KMS-11 (cell line): ENCODE measurements around the gene GBX1.

Source experiments
- H2AFZ ChIP-seq: fragments of 200-600 bp; sonication (generic); 2 replicates; pipeline ENCODE4 v1.6.1; 2016; ENCODE audit warnings: antibody characterized with exemption, mixed run types, low read depth
- H3K27ac ChIP-seq: fragments of 200-600 bp; sonication (generic); 2 replicates; pipeline ENCODE4 v1.6.1; 2016; ENCODE audit warnings: mild to moderate bottlenecking, mixed run types
- H3K27me3 ChIP-seq: fragments of 200-600 bp; sonication (generic); 2 replicates; pipeline ENCODE4 v1.6.1; 2017; ENCODE audit warnings: mild to moderate bottlenecking, low read depth, mixed run types, moderate library complexity; ENCODE audit not compliant: insufficient read depth
- H3K36me3 ChIP-seq: fragments of 200-600 bp; sonication (generic); 2 replicates; pipeline ENCODE4 v1.6.1; 2017; ENCODE audit warnings: mild to moderate bottlenecking, mixed run types; ENCODE audit not compliant: insufficient read depth
- H3K4me1 ChIP-seq: fragments of 200-600 bp; sonication (generic); 2 replicates; pipeline ENCODE4 v1.6.1; 2016; ENCODE audit warnings: mild to moderate bottlenecking, low read depth, mixed run types; ENCODE audit not compliant: poor library complexity, severe bottlenecking
- H3K4me2 ChIP-seq: fragments of 200-600 bp; sonication (generic); 2 replicates; pipeline ENCODE4 v1.7.0; 2016; ENCODE audit warnings: mild to moderate bottlenecking, mixed run types
- H3K4me3 ChIP-seq: fragments of 200-600 bp; sonication (generic); IDR thresholded peaks from 2 replicates; pipeline ENCODE4 v1.6.1; 2017; ENCODE audit warnings: low read depth, low read length, mixed read lengths; ENCODE audit not compliant: insufficient read depth
- H3K79me2 ChIP-seq: fragments of 200-600 bp; sonication (generic); 2 replicates; pipeline ENCODE4 v1.6.1; 2016; ENCODE audit warnings: low read depth, mixed run types; ENCODE audit not compliant: insufficient read depth
- H3K9ac ChIP-seq: fragments of 200-600 bp; sonication (generic); 2 replicates; pipeline ENCODE4 v1.6.1; 2016; ENCODE audit warnings: mild to moderate bottlenecking, mixed run types
- H4K20me1 ChIP-seq: fragments of 200-600 bp; sonication (generic); 2 replicates; pipeline ENCODE4 v1.6.1; 2016; ENCODE audit warnings: mild to moderate bottlenecking, mixed run types; ENCODE audit not compliant: insufficient read depth
- CTCF ChIP-seq: fragments of 200-600 bp; sonication (generic); conservative IDR thresholded peaks from 2 replicates; pipeline ENCODE4 v1.6.1; 2017; ENCODE audit warnings: low read depth, mild to moderate bottlenecking, antibody characterized with exemption, low read length, moderate library complexity, mixed read lengths

The GBX1 gene

DNA sequence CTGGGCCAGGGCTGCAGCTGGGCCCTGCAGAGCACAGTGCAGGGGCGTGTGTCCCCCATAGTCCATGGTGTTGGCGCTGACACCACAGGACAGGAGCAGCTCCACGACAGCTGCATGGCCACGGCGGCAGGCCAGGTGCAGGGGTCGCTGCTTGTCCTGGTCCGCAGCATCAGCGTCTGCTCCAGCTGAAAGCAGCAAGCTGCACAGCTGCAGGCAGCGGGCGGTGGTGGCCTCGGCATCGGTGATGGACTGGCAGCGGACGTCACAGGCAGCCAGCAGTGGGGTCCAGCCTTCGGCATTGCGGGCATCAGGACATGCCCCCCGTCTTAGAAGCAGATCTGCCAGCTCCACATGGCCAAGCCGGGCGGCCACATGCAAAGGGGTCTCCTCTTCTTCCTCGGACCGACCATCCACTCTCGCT, 13.5 kb upstream of the GBX1 start:
- H3K27me3 ChIP-seq: peaks cover 55% of the 10 kb centered on the region

GRCh38 chr7:151179946-151180345, 12.5 kb upstream of the GBX1 start:
- no peak overlapping the region for H3K9ac ChIP-seq
- no peaks in the 10 kb centered on the region for H3K4me1 ChIP-seq
- no peaks in the 10 kb centered on the region for H3K36me3 ChIP-seq
- H3K27ac ChIP-seq: no peak overlapping the region
- H2AFZ ChIP-seq: no peak overlapping the region
- H3K27me3 ChIP-seq: peaks cover 62% of the 10 kb centered on the region
- H3K4me3 ChIP-seq: no peak overlapping the region
- no peaks in the 10 kb centered on the region for H4K20me1 ChIP-seq
- H3K79me2 ChIP-seq: no peaks in the 10 kb centered on the region
- H3K4me2 ChIP-seq: no peak overlapping the region
- TF ChIP-seq CTCF: no peak

More for the DNA sequence above, 13.5 kb upstream of the GBX1 start:
- no peaks in the 10 kb centered on the region for H3K79me2 ChIP-seq
- no peak for TF ChIP-seq CTCF
- H3K4me3 ChIP-seq: no peak overlapping the region
- no peak overlapping the region for H3K4me2 ChIP-seq
- no peak overlapping the region for H3K27ac ChIP-seq
- no peaks in the 10 kb centered on the region for H3K36me3 ChIP-seq
- H3K4me1 ChIP-seq: no peaks in the 10 kb centered on the region
- no peak overlapping the region for H3K9ac ChIP-seq
- no peak overlapping the region for H2AFZ ChIP-seq
- no peaks in the 10 kb centered on the region for H4K20me1 ChIP-seq

DNA sequence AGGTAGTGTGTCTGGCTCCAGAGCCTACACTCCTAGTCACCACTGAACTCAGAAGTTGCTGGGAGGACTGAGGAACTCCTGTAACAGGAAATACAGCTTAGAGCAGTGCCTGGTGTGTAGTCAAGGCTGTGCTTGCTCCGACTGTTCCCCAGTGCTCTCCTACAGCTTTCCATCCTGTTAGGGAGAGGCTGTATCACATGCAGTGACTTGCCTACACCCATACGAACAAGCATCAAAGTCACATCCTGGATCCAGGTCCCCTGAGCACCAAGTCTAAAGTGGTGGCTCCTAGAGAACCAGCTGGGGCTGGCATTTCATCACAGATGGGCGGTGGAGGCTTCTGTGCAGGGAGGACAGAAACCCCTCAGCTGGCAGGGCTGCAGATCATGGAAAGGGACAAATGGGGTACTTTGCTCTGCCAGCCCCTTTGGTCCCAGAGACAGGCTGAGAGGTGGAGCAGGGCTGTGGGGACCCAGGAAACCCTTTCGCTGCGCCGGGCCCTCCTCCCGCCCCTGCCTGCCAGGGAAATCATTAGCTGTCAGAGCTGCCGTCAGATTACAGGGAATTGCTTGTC, 11.9 kb upstream of the GBX1 start:
- H4K20me1 ChIP-seq: no peaks in the 10 kb centered on the region
- no peak overlapping the region for H3K4me2 ChIP-seq
- no peaks in the 10 kb centered on the region for H3K4me1 ChIP-seq
- no peak for TF ChIP-seq CTCF
- H3K4me3 ChIP-seq: no peak overlapping the region
- H2AFZ ChIP-seq: no peak overlapping the region
- H3K9ac ChIP-seq: no peak overlapping the region
- no peak overlapping the region for H3K27ac ChIP-seq
- H3K79me2 ChIP-seq: no peaks in the 10 kb centered on the region
- no peaks in the 10 kb centered on the region for H3K36me3 ChIP-seq
- H3K27me3 ChIP-seq: peaks cover 64% of the 10 kb centered on the region

DNA sequence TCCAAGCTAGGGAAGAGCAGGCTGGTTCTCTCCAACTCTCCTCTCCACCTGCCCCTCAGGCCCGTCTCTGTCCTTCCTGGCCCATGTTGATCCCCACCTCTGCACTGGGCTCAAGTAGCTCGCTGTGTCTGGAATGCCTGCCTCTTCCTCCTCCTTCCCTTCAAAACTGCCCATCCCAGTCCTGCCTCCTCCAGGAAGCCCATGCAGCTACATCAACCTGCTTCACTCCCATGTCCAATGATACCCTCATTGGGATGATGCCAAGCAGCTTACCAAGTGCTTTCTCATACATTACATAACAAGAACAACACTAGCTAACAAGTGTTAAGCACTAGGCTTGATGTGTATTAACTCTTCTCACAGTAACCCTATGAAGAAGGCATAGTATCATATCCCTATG, 11.3 kb upstream of the GBX1 start:
- Histone ChIP-seq H3K4me3 (no peak overlapping the region), H3K4me1 (no peaks in the 10 kb centered on the region), H3K4me2 (no peak overlapping the region), H3K36me3 (no peaks in the 10 kb centered on the region), H3K9ac (no peak overlapping the region), H2AFZ (no peak overlapping the region), H4K20me1 (no peaks in the 10 kb centered on the region), H3K79me2 (no peaks in the 10 kb centered on the region), H3K27ac (no peak overlapping the region), H3K27me3 (peaks cover 64% of the 10 kb centered on the region)
- no peak for TF ChIP-seq CTCF
